ENCODE measurements around the gene LRRK1.
A peak's percentile ranks its signal among the peaks of the same experiment; 100 is the strongest.
"Not testable (repeated sequence)": the region's sequence is repeated elsewhere in the genome, so short reads cannot be mapped to it uniquely, and the experiment has no call there.

LRRK1 gene

GRCh38 chr15:101085311-101085700, 166.1 kb downstream of the LRRK1 start:
- no peak for DNase-seq

- no peak for DNase-seq
Observed at GRCh38 chr15:101086394-101087171, 167.4 kb downstream of the LRRK1 start.

- no peak for DNase-seq
Observed at GRCh38 chr15:101087172-101087769, 168.1 kb downstream of the LRRK1 start.

- DNase-seq, result no peak
Observed at GRCh38 chr15:101088271-101088670, 169.1 kb downstream of the LRRK1 start.

GRCh38 chr15:101088788-101089578, 169.8 kb downstream of the LRRK1 start:
- DNase-seq, result peak; percentile 85

GRCh38 chr15:101089579-101090427, 170.6 kb downstream of the LRRK1 start:
- no peak for DNase-seq

- DNase-seq, result no peak
Observed at GRCh38 chr15:101090428-101090790, 171.3 kb downstream of the LRRK1 start.

- peak; percentile 78 for DNase-seq
Observed at GRCh38 chr15:101091080-101092017, 172.2 kb downstream of the LRRK1 start.

- DNase-seq, result no peak
Observed at GRCh38 chr15:101092156-101092866, 173.2 kb downstream of the LRRK1 start.

- no peak for DNase-seq
Observed at GRCh38 chr15:101092867-101093202, 173.7 kb downstream of the LRRK1 start.

- no peak for DNase-seq
Observed at GRCh38 chr15:101093958-101094357, 174.8 kb downstream of the LRRK1 start.

- not testable (repeated sequence) for DNase-seq
Observed at GRCh38 chr15:101095796-101096406, 176.7 kb downstream of the LRRK1 start.

- no peak for DNase-seq
Observed at GRCh38 chr15:101097111-101097510, 178.0 kb downstream of the LRRK1 start.

- DNase-seq, result no peak
Observed at GRCh38 chr15:101099183-101099582, 180.0 kb downstream of the LRRK1 start.

GRCh38 chr15:101100118-101100517, 181.0 kb downstream of the LRRK1 start:
- no peak for DNase-seq

GRCh38 chr15:101100593-101101442, 181.7 kb downstream of the LRRK1 start:
- no peak for DNase-seq

GRCh38 chr15:101101676-101102075, 182.5 kb downstream of the LRRK1 start:
- DNase-seq, result no peak

- no peak for DNase-seq
Observed at GRCh38 chr15:101102746-101103145, 183.6 kb downstream of the LRRK1 start.

GRCh38 chr15:101103598-101103997, 184.4 kb downstream of the LRRK1 start:
- DNase-seq, result no peak

- no peak for DNase-seq
Observed at GRCh38 chr15:101104141-101104540, 185.0 kb downstream of the LRRK1 start.
